ENCODE results near the gene GEN1. TPM values are rescaled to one million over a fixed set of nuclear protein-coding genes. Genes with fewer than 3 reads are reported as not detected.

The GEN1 gene
- total and polyA plus RNA-seq, 8 donors, result 0.58 to 65.2 (median 5.4) TPM

DNA sequence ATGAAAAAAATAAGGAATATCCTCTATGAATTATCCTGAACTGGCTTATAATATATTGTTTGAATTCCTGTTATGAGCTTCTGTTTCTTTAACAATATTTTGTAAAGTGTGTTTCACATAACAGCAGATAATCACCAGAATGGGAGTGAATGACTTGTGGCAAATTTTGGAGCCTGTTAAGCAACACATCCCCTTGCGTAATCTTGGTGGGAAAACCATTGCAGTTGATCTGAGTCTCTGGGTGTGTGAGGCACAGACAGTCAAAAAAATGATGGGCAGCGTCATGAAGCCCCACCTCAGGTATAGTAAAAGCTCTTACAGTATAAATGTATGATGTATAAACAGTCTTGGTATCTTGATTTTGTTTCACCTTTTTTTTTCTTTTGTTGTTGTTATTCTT is 5.9 kb downstream of the GEN1 start:
- H3K4me3 ChIP-seq, result no peak overlapping the region
- WGBS, 5 donors, result 87 to 98% (median 92%) methylated on average over 2 of the region's 2 CpGs

DNA sequence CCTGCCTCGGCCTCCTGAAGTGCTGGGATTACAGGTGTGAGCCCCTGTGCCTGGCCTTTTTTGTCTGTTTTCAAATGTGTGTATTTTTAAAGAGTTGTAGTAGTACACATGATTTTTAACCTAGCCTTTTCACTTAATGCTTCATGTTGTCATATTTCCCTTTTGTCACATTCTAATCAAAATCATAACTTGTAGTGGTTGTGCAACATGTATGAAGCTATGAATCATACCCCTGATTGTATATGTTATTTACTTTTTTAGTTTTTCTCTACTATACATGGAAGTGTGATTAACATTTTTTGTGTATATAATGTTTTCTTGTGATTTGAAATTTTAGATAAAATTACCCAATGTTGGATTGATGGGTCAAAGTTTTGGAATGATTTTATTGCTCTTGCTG is 8.5 kb downstream of the GEN1 start:
- no peak for DNase-seq
- 98 to 100% (median 100%) methylated on average over 1 of the region's 1 CpG for WGBS, 5 donors
- peaks cover 0 to 4% (median 2%) of the 10 kb centered on the region in 4 donors for H3K36me3 ChIP-seq

More for the DNA sequence above, 5.9 kb downstream of the GEN1 start:
- no peaks in the 10 kb centered on the region for H3K27me3 ChIP-seq
- no peaks in the 10 kb centered on the region for H3K9me3 ChIP-seq
- peaks cover 0 to 16% (median 2%) of the 10 kb centered on the region in 4 donors for H3K4me1 ChIP-seq
- no peak for DNase-seq
- intact Hi-C loops (cut with DNase I; ENCODE audit: low total_unique reads), result no loop called here
- no peak overlapping the region for H3K27ac ChIP-seq
- TF ChIP-seq POLR2AphosphoS5 (IDR thresholded peaks at IDR 0.05), result no peak
- TF ChIP-seq, protein P1, sequence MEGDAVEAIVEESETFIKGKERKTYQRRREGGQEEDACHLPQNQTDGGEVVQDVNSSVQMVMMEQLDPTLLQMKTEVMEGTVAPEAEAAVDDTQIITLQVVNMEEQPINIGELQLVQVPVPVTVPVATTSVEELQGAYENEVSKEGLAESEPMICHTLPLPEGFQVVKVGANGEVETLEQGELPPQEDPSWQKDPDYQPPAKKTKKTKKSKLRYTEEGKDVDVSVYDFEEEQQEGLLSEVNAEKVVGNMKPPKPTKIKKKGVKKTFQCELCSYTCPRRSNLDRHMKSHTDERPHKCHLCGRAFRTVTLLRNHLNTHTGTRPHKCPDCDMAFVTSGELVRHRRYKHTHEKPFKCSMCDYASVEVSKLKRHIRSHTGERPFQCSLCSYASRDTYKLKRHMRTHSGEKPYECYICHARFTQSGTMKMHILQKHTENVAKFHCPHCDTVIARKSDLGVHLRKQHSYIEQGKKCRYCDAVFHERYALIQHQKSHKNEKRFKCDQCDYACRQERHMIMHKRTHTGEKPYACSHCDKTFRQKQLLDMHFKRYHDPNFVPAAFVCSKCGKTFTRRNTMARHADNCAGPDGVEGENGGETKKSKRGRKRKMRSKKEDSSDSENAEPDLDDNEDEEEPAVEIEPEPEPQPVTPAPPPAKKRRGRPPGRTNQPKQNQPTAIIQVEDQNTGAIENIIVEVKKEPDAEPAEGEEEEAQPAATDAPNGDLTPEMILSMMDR (IDR thresholded peaks at IDR 0.05), result no peak
- TF ChIP-seq EP300 (IDR thresholded peaks at IDR 0.05), result no peak
- H3K36me3 ChIP-seq, result peaks cover 0 to 4% (median 0%) of the 10 kb centered on the region in 4 donors

GRCh38 chr2:17763641-17764333 is 9.8 kb downstream of the GEN1 start:
- Histone ChIP-seq H3K4me3 (no peak overlapping the region), H3K27ac (no peak overlapping the region), H3K27me3 (no peaks in the 10 kb centered on the region), H3K4me1 (no peaks in the 10 kb centered on the region), H3K36me3 (peaks cover 0 to 5% (median 3%) of the 10 kb centered on the region in 4 donors), H3K9me3 (no peaks in the 10 kb centered on the region)
- TF ChIP-seq POLR2A (IDR thresholded peaks at IDR 0.05), result no peak
- 93 to 97% (median 95%) methylated on average over 10 of the region's 10 CpGs for WGBS, 5 donors
- no peak for DNase-seq
- intact Hi-C loops (cut with DNase I; ENCODE audit: low total_unique reads), result no loop called here

More for the DNA sequence above, 8.5 kb downstream of the GEN1 start:
- Histone ChIP-seq H3K4me1 (peaks cover 0 to 5% (median 0%) of the 10 kb centered on the region in 4 donors), H3K4me3 (no peak overlapping the region), H3K27me3 (no peaks in the 10 kb centered on the region), H3K9me3 (no peaks in the 10 kb centered on the region), H3K27ac (no peak overlapping the region)
- TF ChIP-seq EP300 (IDR thresholded peaks at IDR 0.05), result no peak
- intact Hi-C loops (cut with DNase I; ENCODE audit: low total_unique reads), result no loop called here

- Histone ChIP-seq H3K9me3 (no peaks in the 10 kb centered on the region), H3K36me3 (peaks cover 0 to 11% (median 5%) of the 10 kb centered on the region in 4 donors), H3K4me3 (no peak overlapping the region), H3K4me1 (no peaks in the 10 kb centered on the region), H3K27me3 (no peaks in the 10 kb centered on the region), H3K27ac (no peak overlapping the region)
- DNase-seq, result no peak
- WGBS, 5 donors, result 55 to 79% (median 61%) methylated on average over 2 of the region's 2 CpGs
- intact Hi-C loops (cut with DNase I; ENCODE audit: low total_unique reads), result no loop called here
- TF ChIP-seq EP300 (IDR thresholded peaks at IDR 0.05) (no peak), POLR2A (IDR thresholded peaks at IDR 0.05) (no peak), POLR2AphosphoS5 (IDR thresholded peaks at IDR 0.05) (no peak)
- TF ChIP-seq, protein P1 (IDR thresholded peaks at IDR 0.05), result no peak
These were observed 11.5 kb downstream of the GEN1 start for GRCh38 chr2:17765398-17765797.

DNA sequence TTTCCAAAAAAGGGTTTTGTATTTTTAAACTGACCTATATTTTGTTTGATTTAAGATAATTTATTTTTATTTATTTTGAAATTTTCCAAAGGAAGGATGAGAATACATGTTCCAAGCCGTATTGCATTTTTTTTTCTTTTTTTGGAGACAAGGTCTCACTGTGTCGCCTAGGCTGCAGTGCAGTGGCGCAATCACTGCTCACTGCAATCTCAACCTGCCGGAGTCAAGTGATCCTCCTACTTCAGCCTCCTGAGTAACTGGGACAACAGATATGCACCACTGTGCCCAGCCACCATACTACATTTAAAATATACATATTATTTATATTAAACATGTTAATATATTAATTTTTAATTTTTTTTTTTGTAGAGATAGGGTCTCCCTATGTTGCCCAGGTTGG is 15.0 kb downstream of the GEN1 start:
- Histone ChIP-seq H3K36me3 (peaks cover 0 to 26% (median 11%) of the 10 kb centered on the region in 4 donors), H3K4me3 (no peak overlapping the region), H3K27ac (no peak overlapping the region), H3K27me3 (no peaks in the 10 kb centered on the region), H3K9me3 (no peaks in the 10 kb centered on the region), H3K4me1 (no peaks in the 10 kb centered on the region)
- intact Hi-C loops (cut with DNase I; ENCODE audit: low total_unique reads), result no loop called here
- TF ChIP-seq POLR2A (IDR thresholded peaks at IDR 0.05) (no peak), EP300 (IDR thresholded peaks at IDR 0.05) (no peak), POLR2AphosphoS5 (IDR thresholded peaks at IDR 0.05) (no peak)
- TF ChIP-seq, protein P1 (IDR thresholded peaks at IDR 0.05), result no peak
- no peak for DNase-seq
- WGBS, 5 donors, result 95 to 100% (median 96%) methylated on average over 4 of the region's 4 CpGs
